Right cardiac atrium (tissue), 5 donors: ENCODE data around the gene AMFR. TPM values are rescaled to one million over a fixed set of nuclear protein-coding genes. Genes with fewer than 3 reads are reported as not detected.

Source experiments
- ATAC-seq, 2 donors: fragments of 200-7000 bp; cut with Tn5 transposase; one replicate each; pipeline versions ENCODE4 v1.8.0 to v1.9.1; 2020; ENCODE audit warnings: moderate library complexity in 2 of 2, mild to moderate bottlenecking in 1 of 2
- DNase-seq, 3 donors: peaks; one replicate each; pipeline ENCODE4 v3.0.0-alpha.2; 2020
- H3K27ac ChIP-seq: one replicate; pipeline ENCODE4 v1.5.1; 2013; ENCODE audit warnings: mild to moderate bottlenecking, low read length, control low read depth, moderate library complexity
- H3K27me3 ChIP-seq: one replicate; pipeline ENCODE4 v1.6.1; 2013; ENCODE audit not compliant: control insufficient read depth, insufficient read depth
- H3K4me1 ChIP-seq: one replicate; pipeline ENCODE4 v1.6.1; 2013; ENCODE audit warnings: low read length; ENCODE audit not compliant: control insufficient read depth, insufficient read depth
- H3K4me3 ChIP-seq: one replicate; pipeline ENCODE4 v1.5.1; 2013; ENCODE audit warnings: low read length, control low read depth
- H3K9me3 ChIP-seq: one replicate; pipeline ENCODE4 v1.6.1; 2013; ENCODE audit warnings: low read length; ENCODE audit not compliant: control insufficient read depth
- WGBS: extraction: QIAGEN DNeasy Blood & Tissue Kit; methylation state at CpG from one replicate; pipeline ENCODE4 v1.1.7; 2013; 5-methylcytosine and 5-hydroxymethylcytosine counted together
- intact Hi-C, 4 donors: fragments of 100-400 bp; cut with DNase I; formaldehyde crosslinking; loops; one replicate each; pipeline versions ENCODE4 v1.11.0 to v1.14.0; 2022 to 2023
- polyA plus RNA-seq: library from polyadenylated mRNA; stranded (reverse); fragments of 200-250 nt; gene quantifications from one replicate; pipeline ENCODE4 v1.2.3, GENCODE V29; 2013
- total RNA-seq, 4 donors: library from RNA; stranded (reverse); fragmentation: NEBNext Ultra II Directional; extraction: Animal tissue kit (Norgen Biotek cat#: 25700); gene quantifications; one replicate each; pipeline ENCODE4 v1.2.1, GENCODE V29; 2021
- donor health status: healthy with polysubstance abuse.
- donor health status: DM: no; HTN: yes; CAD: no.
- donor health status: DM: no; HTN: no; CAD: no.
- donor health status: DM: no; HTN: yes; CAD: no; lungs with severe emphysema.
- donor health status: DM: yes; HTN: yes; CAD: no.

The AMFR gene
- total and polyA plus RNA-seq, 5 donors, result 52.3 to 103 (median 89.5) TPM

- 86% methylated on average over 11 of the region's 11 CpGs for WGBS
- ATAC-seq (no peak), DNase-seq (peak in 2 of 3 donors; percentile 25 to 29)
- H3K27ac ChIP-seq, result no peak overlapping the region
- no peaks in the 10 kb centered on the region for H3K27me3 ChIP-seq
- H3K4me1 ChIP-seq, result no peaks in the 10 kb centered on the region
- H3K9me3 ChIP-seq, result no peaks in the 10 kb centered on the region
- intact Hi-C loops, result no loop called here
- H3K4me3 ChIP-seq, result no peak overlapping the region
Observed at GRCh38 chr16:56337858-56338325, 87.5 kb downstream of the AMFR start.

- H3K9me3 ChIP-seq, result no peaks in the 10 kb centered on the region
- no peaks in the 10 kb centered on the region for H3K27me3 ChIP-seq
- intact Hi-C loops, result no loop called here
- no peak for ATAC-seq
- DNase-seq, result peak in 2 of 3 donors; percentile 15 to 52
- no peak overlapping the region for H3K27ac ChIP-seq
- no peak overlapping the region for H3K4me3 ChIP-seq
- H3K4me1 ChIP-seq, result peaks cover 2% of the 10 kb centered on the region
- WGBS, result 82% methylated on average over 11 of the region's 11 CpGs
Observed at GRCh38 chr16:56337131-56337857, 88.1 kb downstream of the AMFR start.

- 83% methylated on average over 21 of the region's 21 CpGs for WGBS
- peaks cover 2% of the 10 kb centered on the region for H3K4me1 ChIP-seq
- DNase-seq (no peak), ATAC-seq (no peak)
- H3K27ac ChIP-seq, result peak overlapping the region; percentile 9
- no peak overlapping the region for H3K4me3 ChIP-seq
- H3K27me3 ChIP-seq, result no peaks in the 10 kb centered on the region
- no peaks in the 10 kb centered on the region for H3K9me3 ChIP-seq
- intact Hi-C loops, result no loop called here
Observed at GRCh38 chr16:56336711-56337110, 88.6 kb downstream of the AMFR start.

DNA sequence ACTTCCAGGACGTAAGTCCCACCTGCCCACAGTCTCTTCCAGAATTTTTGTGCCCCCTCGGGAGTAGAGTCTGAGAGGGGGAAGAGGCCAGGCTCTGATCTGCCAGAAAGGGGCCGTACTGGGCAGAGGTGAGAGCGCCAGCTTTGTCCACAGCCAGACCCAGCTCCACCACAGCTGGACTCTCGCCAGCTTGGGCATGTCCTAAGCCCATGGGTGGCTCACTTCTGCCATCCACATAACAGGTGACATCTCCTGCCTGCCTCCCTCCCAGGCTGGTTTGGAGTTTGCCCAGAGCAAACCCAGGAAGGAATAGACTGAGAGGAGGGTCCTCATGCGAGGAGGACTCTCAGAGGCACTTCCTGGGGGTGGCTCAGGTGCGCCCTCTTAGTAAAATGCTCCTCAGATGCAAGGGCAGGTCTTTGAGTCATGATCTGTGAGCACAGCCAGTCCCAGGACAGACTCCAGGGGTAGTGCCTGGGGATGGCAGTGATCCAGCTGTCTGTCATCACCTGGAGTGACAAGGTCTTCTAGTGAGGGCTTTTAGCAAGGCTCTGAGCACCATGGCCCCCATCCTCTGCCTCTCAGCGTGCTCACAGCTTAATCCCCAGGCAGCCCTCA, 89.2 kb downstream of the AMFR start:
- intact Hi-C loops, result no loop called here
- WGBS, result 79% methylated on average over 8 of the region's 8 CpGs
- no peak overlapping the region for H3K4me3 ChIP-seq
- H3K27ac ChIP-seq, result peak overlapping the region; percentile 40
- peaks cover 2% of the 10 kb centered on the region for H3K4me1 ChIP-seq
- ATAC-seq, result peak; percentile 61 to 64
- H3K27me3 ChIP-seq, result no peaks in the 10 kb centered on the region
- peak; percentile 64 to 82 (median 81) for DNase-seq
- H3K9me3 ChIP-seq, result no peaks in the 10 kb centered on the region

GRCh38 chr16:56334761-56335160, 90.6 kb downstream of the AMFR start:
- Histone ChIP-seq H3K4me3 (no peak overlapping the region), H3K9me3 (no peaks in the 10 kb centered on the region), H3K4me1 (peaks cover 2% of the 10 kb centered on the region), H3K27ac (no peak overlapping the region), H3K27me3 (no peaks in the 10 kb centered on the region)
- WGBS, result 91% methylated on average over 9 of the region's 9 CpGs
- DNase-seq (peak in 1 of 3 donors; percentile 33), ATAC-seq (no peak)
- intact Hi-C loops, result no loop called here

DNA sequence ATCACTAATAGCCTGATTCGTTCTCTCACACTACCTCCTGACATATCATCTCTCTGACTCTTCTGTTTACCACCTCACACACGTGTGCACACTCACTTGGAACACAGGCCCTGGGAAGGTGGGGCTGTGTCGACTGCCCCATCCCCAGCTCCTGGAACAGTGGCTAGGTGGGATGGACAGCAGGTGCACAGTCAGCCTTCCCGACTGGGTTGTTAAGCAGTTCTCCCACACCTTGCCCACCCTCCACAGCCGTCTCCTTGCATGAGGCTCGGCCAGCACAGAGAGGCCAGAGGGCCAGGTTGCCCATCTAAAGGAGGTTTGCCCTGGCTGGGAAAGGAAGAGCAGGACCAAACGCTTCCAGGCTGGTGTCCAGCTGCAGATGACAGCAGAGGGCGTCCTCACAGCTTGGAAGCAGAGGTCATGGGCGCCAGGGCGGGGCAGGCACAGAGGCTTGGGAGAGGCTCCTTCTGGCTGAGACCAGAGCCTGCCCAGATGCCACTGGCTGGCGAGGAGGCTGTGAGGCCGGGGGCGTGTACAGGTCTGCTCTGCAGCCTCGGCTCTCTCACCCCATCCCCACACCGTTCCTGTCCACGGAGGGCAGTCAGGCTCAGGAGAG, 92.8 kb downstream of the AMFR start:
- WGBS, result 50% methylated on average over 16 of the region's 16 CpGs
- DNase-seq (peak; percentile 74 to 88 (median 87)), ATAC-seq (peak; percentile 58 to 67)
- no peak overlapping the region for H3K27ac ChIP-seq
- no peaks in the 10 kb centered on the region for H3K27me3 ChIP-seq
- peaks cover 2% of the 10 kb centered on the region for H3K4me1 ChIP-seq
- no peak overlapping the region for H3K4me3 ChIP-seq
- intact Hi-C loops, result no loop called here
- no peaks in the 10 kb centered on the region for H3K9me3 ChIP-seq

DNA sequence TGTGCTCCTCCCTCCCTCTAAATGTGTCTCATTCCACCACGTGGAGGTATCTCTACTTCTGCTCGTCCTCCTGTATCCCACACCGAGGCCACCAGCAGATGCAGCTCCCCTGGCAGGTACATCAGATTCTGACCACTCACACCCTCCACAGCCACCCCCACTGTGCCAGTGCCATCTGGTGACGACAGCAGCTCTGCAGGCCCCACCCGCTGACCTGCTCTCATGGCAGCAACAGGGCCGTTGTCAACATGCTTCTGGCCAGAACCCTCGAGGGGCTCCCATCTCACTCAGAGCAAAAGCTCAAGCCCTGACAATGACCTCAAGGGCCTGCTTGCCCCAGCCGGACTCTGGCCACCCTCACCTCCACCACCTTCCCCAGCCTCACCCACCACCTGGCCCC, 93.4 kb downstream of the AMFR start:
- intact Hi-C loops, result no loop called here
- H3K27me3 ChIP-seq, result no peaks in the 10 kb centered on the region
- no peak for ATAC-seq

GRCh38 chr16:56331399-56331798, 93.9 kb downstream of the AMFR start:
- intact Hi-C loops, result no loop called here
- ATAC-seq (no peak), DNase-seq (peak in 1 of 3 donors; percentile 50)
- Histone ChIP-seq H3K9me3 (no peaks in the 10 kb centered on the region), H3K27ac (no peak overlapping the region), H3K4me1 (peaks cover 2% of the 10 kb centered on the region), H3K27me3 (no peaks in the 10 kb centered on the region), H3K4me3 (no peak overlapping the region)
- 76% methylated on average over 11 of the region's 11 CpGs for WGBS

More for the DNA sequence above, 93.4 kb downstream of the AMFR start:
- WGBS, result 68% methylated on average over 8 of the region's 8 CpGs
- H3K9me3 ChIP-seq, result no peaks in the 10 kb centered on the region
- H3K27ac ChIP-seq, result no peak overlapping the region
- no peak overlapping the region for H3K4me3 ChIP-seq
- peak in 2 of 3 donors; percentile 50 to 52 for DNase-seq
- peaks cover 2% of the 10 kb centered on the region for H3K4me1 ChIP-seq

GRCh38 chr16:56330476-56330875, 94.9 kb downstream of the AMFR start:
- no peaks in the 10 kb centered on the region for H3K27me3 ChIP-seq
- H3K9me3 ChIP-seq, result no peaks in the 10 kb centered on the region
- DNase-seq (no peak), ATAC-seq (no peak)
- no peak overlapping the region for H3K4me3 ChIP-seq
- intact Hi-C loops, result no loop called here
- peaks cover 2% of the 10 kb centered on the region for H3K4me1 ChIP-seq
- WGBS, result 82% methylated on average over 4 of the region's 4 CpGs
- H3K27ac ChIP-seq, result no peak overlapping the region

- Histone ChIP-seq H3K4me1 (peaks cover 2% of the 10 kb centered on the region), H3K27me3 (no peaks in the 10 kb centered on the region), H3K9me3 (no peaks in the 10 kb centered on the region), H3K27ac (no peak overlapping the region), H3K4me3 (no peak overlapping the region)
- intact Hi-C loops, result loop anchor here in 2 of 4 donors (10.0 kb wide), 1 partner anchor 285 kb away; no protein-coding TSS in a partner anchor
- DNase-seq, result peak in 1 of 3 donors; percentile 40
- no peak for ATAC-seq
- WGBS, result 90% methylated on average over 9 of the region's 9 CpGs
Observed at GRCh38 chr16:56329887-56330286, 95.5 kb downstream of the AMFR start.
